DMS153 treated with DMSO at 0.1 percent for 48 hours (cell line): ENCODE data around the gene LPP.

ENCODE experiments used
- DNase-seq: peaks from one replicate; lab custom pipeline; 2025; ENCODE audit not compliant: unreplicated experiment; lab: John Stamatoyannopoulos, UW

Gene LPP

DNA sequence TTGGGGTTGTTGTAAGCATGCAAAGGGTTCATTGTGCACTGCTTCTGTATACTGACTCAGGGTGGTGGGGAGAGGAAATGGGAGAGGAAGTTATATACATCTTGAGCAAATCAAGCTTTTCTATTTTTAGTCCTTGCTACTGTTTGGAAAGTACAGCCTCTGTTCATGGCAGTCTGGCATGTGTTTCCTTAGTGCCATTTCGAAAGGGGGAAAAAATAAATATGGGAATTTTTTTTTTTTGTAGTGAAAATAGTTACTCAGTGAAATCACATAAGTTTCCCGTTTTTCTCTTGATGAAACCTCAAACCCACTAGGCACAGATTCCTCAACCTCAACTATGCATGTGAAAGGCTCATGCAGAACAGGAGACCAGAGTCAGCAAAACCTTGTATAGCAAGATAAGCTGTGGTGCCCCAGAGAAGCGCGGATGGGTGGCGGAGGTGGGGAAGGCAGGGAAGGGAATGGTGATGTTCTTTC is 353.3 kb downstream of the LPP start:
- no peak for DNase-seq

DNA sequence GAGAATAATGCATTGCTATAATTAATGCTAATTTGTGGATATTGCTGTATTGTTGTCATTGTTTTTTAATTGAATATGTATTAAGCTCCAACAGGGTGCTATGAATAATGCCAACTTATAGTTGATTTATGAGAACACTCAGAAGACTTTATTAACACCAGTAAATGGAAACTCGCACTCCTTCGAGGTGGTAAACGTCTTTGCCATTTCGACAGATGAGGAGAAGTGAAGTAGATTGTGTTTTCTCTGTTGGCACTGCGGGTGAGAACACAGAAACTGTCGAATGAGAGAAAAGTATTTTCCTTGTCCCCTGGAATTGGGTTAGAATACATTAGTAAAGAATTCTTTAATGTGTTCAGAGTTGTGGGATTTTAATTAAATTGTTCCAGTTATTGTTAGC is 354.5 kb downstream of the LPP start:
- DNase-seq = no peak

DNA sequence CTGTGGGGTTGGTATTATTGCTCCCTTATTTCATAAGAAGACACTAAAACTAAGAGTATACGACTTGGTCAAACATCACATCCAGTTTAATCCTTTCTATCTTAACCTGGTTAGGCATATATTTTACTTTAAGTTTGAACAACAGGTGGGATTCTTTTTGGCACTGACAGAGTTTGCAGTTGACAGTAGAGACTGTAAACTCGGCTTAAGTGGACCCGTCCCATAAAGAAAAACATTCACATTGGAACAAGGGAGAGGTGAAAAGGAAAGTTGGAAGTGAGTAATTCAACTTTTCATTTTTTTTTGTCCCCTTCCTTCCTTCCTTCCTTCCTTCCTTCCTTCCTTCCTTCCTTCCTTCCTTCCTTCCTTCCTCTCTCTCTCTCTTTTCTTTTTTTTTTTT is 355.4 kb downstream of the LPP start:
- DNase-seq = no peak

DNA sequence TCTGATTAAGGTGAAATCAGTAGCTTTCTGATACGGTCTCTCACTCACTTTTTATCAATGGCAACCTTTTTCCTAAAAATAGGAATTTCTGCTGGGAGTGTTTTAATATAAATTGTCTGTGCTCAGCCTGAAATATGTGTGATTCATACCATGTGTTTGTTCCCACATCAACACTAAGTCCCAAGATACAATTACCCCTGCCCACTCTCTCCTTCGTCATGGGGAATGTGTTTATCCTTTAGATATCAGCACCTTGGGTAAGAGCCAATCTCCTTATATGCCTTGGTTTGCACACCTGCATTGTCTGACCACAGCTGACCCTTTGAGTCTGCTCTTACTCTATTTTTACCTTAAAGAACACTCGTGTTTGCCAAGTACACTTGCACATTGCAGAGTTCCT is 356.4 kb downstream of the LPP start:
- DNase-seq = no peak

DNA sequence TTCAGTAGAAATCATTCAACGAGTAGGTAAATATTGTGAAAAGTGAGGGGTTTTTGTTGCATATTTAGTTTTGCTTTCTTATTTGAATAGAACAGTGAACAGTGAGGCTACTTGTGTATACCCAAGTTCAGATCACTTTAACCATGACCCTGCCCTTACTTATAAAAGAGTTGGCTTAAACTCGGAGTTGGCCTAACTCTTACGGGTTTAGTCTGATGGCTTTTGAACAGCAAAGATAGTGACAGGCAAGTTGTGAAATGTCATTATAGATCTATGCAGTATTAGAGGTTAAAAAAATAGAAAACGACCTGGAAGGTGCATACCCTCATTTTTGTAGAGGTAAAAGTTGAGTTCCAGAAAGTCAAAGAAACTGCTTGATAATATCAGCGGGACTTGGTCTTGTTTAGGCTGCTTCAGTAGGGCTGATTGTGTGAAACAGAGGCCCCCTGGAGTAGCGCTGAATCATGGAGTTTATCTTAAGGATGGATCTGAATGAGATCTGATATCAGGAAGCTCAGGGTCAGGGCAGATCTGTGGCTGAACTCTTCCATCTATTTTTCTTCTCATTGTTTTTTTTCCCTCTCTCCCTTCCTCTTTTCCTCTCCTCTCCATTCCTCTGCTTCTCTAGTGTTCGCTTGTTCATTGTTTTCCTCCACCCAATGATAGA is 359.8 kb downstream of the LPP start:
- DNase-seq = no peak

DNA sequence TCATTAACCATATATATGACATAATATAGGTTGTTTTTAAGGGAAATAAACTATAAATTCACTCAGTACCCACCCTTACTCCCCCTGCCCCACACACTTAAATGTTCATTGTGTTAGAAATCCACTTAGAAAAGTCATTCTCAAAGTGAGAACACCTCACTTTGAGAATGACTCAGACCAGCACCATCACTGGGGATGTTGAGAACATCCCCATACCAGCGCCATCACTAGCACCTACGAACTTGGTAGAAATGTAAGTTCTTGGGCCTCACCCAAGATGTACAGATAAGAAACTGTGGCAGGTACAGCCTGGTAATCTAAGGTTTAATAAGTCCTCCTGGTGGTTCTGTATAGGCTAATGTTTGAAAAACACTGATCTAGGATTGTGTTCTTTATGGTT is 362.6 kb downstream of the LPP start:
- no peak for DNase-seq

DNA sequence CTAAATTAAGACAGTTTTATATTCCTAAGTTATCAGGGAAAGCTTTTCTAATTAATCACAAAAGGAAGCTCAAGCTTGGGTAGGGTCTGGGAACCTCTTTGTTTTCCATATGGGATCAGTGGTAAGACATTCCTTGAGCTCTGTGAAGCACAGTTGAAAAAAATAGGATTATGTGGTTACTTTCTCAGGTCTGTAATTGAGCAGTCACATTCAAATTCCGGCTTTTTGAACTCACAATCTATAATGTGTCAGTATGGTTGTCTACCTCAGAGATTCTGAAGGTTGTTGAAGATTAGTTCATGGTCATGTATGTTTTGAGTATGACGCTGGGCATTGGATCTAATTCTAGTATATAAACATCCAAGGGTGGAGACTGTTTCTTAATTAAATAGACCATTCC is 364.5 kb downstream of the LPP start:
- DNase-seq = no peak

DNA sequence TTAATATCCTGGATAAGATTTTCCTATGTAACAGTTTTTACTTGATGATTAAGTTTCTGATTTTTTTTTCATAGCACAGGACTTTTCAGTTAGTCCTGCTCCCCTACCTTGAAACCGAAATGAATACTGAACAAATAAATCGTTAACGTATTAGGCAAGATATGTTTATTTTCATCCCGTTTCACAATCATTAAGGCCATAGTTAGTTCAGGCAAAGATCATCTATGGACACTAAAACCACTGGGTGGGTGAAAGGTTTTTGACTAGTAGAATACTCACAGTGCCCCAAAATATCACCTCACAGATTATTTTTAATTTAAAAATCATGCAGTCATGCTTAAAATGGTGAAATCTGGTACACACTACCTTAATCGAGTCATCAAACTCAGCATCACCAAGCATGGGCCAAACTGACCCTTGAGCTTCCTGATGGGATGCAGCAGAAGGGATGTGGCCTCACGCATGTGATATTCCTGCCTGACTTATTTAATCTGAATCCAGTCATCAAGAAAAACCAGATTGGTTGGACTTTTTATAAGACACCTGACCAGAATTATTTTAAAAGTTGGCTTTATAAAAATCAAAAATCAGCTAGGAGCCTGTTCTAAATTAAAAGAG is 365.0 kb downstream of the LPP start:
- DNase-seq = no peak

DNA sequence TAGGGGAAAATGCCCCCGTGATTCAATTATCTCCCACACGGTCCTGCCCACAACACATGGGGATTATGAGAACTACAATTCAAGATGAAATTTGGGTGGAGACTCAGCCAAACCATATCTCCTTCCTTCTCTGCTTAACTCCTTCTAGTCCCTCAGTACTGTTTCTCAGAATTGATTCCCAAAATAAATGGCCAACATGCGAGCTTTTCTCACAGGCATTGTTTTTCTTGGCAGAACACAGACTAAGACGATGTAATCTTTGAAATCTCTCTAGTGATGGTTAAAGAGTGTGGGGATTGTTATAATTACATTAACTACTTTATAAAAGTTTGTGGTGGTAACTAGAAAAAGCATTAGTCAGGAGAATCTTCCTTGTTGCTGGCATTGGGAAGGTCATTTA is 366.5 kb downstream of the LPP start:
- DNase-seq = no peak

DNA sequence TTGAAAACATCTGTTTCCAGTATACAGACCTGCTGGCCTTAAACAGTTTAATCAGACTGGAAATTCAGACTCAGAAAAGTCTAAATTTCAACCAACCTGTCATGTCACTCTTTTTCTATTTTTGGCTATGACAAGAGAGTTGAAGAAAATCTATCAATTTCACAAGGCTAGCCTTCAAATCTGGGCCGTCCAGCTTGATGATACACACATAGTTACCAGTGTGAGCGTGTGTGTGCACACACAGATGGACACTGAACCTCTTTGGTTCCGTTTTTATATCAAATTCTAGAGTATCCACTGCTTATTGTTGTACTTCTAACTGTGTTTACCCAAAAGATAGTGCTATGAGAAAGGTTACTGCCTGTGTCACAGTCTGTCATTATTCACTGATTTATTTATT is 368.2 kb downstream of the LPP start:
- no peak for DNase-seq

DNA sequence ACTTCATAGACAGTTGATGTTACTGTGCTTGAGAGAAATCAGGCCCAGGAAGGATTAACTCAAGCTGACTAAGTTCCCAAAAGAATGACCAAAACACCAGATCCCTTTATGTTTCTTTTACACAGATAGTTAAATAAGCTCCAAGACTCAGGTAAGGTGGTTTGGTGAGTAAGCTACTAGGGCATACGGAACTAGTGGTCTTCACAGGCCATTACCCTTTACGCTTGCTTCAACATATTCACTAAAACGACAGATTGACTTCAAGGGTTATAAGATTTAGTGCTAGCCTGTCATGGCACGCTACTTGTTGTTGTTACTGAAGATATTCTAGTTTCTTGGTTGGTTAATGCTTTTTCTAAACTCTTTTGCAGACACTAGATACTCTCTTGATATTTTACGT is 369.3 kb downstream of the LPP start:
- DNase-seq = no peak

DNA sequence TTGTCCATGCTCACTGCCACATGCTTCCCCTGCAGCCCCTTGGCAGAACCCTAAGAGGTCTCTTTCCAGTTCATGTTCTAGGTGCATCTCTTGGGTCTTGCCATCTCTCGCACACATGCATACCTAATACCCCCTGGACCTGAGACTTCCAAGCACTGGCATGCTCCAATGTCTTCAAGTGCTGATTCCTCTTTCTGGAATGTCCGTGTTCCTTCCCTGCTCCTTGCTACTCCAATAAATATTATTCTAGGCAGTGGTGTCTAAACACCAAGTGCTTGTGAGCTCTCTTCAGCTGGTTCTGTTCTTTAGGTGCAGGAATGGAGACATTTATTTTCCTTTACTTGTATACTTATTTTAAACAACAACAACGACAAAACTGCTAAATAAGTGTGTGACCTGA is 370.1 kb downstream of the LPP start:
- DNase-seq = no peak

DNA sequence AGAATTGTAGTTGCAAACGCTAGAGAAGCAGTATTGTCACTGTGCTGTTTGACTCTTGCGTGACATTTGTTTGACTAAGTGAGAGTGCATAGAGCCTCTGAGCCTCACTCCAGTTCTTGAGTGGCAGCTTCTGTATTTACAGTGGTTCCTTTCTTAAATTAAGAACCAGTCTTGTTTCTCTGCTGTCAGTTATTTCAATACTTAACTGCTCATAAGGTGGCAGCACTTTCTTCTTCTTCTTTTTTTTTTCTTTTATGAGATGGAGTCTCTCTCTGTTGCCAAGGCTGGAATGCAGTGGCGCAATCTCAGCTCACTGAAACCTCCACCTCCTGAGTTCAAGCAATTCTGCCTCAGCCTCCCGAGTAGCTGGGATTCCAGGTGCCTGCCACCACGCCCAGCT is 372.1 kb downstream of the LPP start:
- no peak for DNase-seq

DNA sequence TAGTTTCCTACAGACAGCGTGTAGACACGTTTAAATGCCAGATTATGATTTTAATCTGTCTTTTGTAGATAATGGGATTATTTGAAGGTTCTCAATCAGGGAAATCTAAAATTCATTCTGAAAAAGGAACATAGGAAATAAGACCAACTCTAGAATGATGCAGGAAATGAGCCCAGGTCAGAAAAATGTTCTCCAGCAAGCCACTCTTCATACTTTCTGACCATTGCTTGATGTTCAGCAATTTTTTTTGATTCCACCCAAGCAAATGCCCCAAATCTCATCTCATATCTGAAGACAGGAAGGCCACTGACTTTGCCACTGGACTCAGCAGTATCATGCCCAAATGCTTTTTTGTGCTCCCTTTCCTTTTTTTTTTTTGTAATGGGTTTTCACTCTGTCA is 373.4 kb downstream of the LPP start:
- DNase-seq = no peak

DNA sequence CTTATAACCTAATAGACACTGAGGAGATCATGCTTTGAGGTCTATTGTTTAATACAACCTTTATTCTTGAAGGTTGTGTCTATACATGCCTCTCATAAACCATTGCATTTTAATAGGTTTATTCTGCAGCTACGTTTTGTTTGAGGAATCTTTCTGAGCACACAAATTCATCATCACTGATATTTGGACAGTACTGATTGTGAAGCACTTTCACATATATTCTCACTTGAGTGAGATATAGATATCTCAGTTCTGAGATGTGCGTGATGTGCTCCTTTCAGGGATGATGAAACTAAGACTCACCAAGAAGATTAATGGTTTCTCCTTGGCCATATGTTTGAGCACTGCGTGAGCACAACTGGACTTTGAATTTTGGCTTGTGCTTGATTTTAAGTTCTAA is 374.4 kb downstream of the LPP start:
- DNase-seq = no peak

DNA sequence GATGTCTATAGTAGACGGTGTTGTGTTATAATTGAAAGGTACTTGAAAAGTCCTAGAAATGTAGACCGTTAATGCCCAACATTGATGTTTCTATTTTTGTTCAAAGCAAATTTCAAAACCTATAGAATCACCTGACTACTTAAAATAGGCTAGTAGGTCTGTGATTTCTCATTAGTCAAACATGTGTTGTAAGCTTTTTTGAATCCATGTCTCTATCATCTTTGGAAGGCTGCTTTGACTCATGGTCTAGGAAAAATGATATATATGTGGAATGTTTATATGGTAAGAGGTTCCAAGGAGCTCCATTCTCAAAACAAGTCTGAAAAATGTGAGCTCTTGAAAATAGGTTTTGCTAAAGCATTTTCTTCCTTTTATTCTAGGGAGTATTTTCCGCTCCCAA is 375.3 kb downstream of the LPP start:
- no peak for DNase-seq

DNA sequence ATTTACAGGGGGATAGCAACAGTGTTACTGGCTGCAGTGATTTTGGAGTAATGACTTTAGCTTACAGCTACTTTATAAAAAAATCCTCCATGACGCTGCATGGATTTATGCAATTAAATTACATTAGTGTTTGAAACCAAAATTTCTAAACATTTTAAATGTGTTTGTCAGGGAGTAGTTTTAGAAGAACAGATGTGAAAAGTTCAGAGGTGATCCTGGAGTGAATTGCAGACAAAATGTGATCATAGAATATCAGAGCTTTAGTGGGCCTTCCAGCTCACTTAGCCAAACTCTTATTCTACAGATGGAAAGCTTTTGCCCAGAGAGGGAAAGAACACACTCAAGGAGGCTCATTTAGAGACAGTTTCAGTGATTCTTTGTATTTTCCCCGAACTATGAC is 376.3 kb downstream of the LPP start:
- no peak for DNase-seq

DNA sequence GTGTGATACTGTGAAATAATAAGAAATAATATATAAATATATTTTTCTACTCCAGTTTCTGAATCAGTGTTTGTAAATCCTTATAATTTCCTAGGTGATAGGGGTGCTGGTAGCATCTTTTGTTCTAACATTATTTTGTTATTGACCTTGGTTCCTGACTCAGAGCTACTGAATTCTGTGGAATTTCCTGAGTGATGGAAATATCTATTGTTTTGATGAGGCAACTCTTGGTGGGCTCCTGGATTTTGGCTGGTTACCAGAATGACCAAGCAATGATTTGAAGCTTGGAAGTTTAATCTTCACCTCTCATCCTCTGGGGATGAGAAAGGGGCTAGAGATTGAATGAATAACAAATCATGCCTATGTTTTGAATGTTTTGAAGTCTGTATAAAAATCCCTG is 377.3 kb downstream of the LPP start:
- DNase-seq = no peak

DNA sequence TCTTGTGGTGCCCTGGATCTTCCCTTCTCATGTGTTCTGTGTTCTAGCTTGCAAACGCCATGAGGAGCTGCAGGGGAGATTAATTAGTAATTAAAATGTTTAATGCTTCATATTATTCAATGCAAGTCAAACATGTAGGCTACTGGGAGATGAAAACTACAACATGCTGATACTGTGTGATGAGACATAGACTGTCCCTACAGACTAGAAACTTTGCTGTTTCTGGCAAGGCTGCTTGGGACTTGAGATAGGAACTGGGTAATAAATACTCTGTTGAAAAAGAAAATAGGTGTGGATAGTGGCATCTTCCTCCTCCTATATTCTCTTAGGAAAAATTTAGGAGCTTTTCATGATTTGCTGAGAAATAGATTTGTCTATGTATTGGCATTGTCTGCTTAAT is 379.2 kb downstream of the LPP start:
- no peak for DNase-seq

DNA sequence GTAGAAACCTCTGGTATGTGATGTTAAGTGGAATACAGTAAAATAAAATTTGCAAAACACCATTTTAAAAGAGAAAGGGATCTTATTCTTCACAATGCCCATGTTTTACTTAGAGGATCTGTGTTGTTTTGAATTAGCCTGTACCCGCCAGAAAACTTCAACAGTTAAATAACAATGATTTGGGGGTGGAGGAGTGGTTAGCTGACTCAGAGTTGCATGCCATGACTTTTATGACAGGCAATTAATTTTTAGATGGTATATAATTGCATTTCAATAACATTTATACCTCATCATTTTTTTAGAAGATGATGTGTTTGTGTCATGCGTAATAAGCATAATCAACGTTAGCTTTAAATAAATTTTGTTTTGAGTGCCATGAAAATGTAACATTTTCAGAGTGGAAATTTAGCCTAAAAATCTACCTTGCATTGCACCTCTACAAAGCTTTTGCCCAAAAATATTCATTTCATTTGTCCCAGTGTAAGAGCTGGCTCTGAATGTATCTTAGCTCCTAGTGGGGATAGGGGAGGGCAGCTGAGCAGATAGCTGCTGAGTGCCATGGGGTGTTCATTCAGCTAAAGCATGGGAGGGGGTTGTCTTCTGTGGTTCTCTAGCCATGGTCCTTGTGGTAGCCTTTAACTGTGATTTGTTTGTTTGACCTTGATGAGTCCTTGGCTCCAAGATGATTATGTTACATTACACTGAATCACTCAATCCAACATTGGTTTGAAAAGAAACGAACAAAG is 379.8 kb downstream of the LPP start:
- no peak for DNase-seq

DNA sequence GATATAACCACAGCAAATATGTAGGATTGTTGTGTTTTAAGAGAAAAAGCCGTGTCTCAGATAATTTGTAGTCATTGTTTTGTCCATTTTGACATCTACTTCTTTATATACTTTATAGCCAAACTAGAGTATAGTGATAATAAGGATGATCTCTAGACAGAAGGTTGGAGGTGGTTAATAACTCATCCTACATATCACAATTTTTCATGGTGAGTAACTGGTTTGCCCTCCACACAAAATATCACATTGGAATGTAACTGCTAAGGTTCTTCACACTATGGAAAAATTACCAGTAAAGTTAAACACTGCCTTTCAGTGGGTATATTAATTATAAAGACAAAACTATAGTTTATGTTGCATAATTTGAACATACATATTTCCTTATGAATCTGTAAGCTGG is 380.7 kb downstream of the LPP start:
- DNase-seq = no peak

DNA sequence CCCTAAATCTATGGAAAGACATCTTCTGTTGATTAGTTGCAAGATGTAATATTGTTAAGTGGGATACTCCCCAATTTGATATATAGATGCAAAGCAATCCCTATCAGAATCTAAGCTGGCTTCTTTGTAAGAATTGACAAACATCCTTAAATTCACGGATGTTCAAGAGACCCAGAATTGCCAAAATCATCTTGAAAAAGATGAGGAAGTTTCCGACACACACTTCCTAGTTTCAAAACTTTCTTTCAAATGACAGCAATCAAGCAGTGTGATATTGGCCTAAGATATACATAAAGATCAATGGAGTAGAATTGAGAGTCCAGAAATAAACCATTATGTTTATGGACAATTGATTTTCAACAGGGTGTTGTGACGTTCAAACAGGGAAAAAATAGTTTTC is 383.6 kb downstream of the LPP start:
- DNase-seq = no peak

DNA sequence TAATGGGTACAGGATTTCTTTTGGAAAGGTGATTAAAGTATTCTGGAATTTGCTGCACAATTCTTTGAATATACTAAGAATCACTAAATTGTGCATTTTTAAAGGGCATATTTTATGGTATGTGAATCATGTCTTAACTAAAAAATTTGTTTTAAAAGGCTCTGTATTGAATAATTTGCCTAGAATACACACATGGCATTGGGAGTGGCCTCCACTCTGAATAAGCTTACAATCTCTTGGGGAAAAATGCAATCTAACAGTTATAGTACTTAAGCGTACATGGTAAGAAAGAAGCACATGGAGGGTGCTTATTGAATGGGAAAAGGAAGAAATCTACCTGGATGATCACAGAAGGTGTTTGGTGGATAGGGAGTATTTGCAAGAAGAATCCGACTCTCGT is 385.1 kb downstream of the LPP start:
- no peak for DNase-seq
